K562 (cell line): ENCODE measurements around the gene SUCO. TPM values are rescaled to one million over a fixed set of nuclear protein-coding genes. Genes with fewer than 3 reads are reported as not detected.
A peak's percentile ranks its signal among the peaks of the same experiment; 100 is the strongest.

Experiments
- CEBPG ChIP-seq, 3 experiments: fragments of 200-800 bp in 1 of 3; sonication (Bioruptor generic) in 1 of 3; sonication (generic) in 1 of 3; formaldehyde crosslinking in 1 of 3; IDR thresholded peaks in 2 of 3; conservative IDR thresholded peaks in 1 of 3; 2 replicates each; pipeline versions ENCODE4 v1.6.1 to v1.8.0; 2016 to 2022; ENCODE audit warnings: missing compliant biosample characterization in 2 of 3, missing genetic modification characterization in 2 of 3, mild to moderate bottlenecking in 1 of 3, missing genetic modification reagents in 1 of 3
- CLOCK ChIP-seq: fragments of 250-450 bp; sonication (Bioruptor Pico); IDR thresholded peaks from 2 replicates; pipeline ENCODE4 v1.4.0; 2020; ENCODE audit warnings: mild to moderate bottlenecking, moderate library complexity, borderline replicate concordance
- HDAC3 ChIP-seq: fragments of 450-650 bp; IDR thresholded peaks from 2 replicates; pipeline ENCODE4 v1.6.1; 2018; ENCODE audit warnings: borderline replicate concordance, mild to moderate bottlenecking, moderate library complexity; ENCODE audit not compliant: partially characterized antibody
- NFRKB ChIP-seq: fragments of 450-650 bp; IDR thresholded peaks from 2 replicates; pipeline ENCODE4 v1.6.1; 2016; ENCODE audit warnings: low read depth
- NRF1 ChIP-seq, 2 experiments: fragments of 450-650 bp; IDR thresholded peaks in 1 of 2; conservative IDR thresholded peaks in 1 of 2; 2 replicates each; pipeline ENCODE4 v1.6.1; 2014; ENCODE audit warnings: mild to moderate bottlenecking in 2 of 2
- PBX2 ChIP-seq, 2 experiments: IDR thresholded peaks in 1 of 2; conservative IDR thresholded peaks in 1 of 2; 2 replicates each; pipeline ENCODE4 v1.6.1; 2016; ENCODE audit warnings: low read depth in 2 of 2, mild to moderate bottlenecking in 1 of 2, missing compliant biosample characterization in 1 of 2, missing genetic modification characterization in 1 of 2, moderate library complexity in 1 of 2
- PTTG1 ChIP-seq: fragments of 450-650 bp; IDR thresholded peaks from 2 replicates; pipeline ENCODE4 v1.6.1; 2016; ENCODE audit warnings: low read depth, mild to moderate bottlenecking, missing genetic modification characterization, missing compliant biosample characterization
- STAT5A ChIP-seq: IDR thresholded peaks from 2 replicates; pipeline ENCODE4 v1.6.1; 2012; ENCODE audit warnings: low read length, inconsistent platforms, borderline replicate concordance
- TBL1XR1 ChIP-seq, 2 experiments: IDR thresholded peaks; 2 replicates each; pipeline ENCODE4 v1.6.1; 2012; ENCODE audit warnings: improper control_type of control experiment in 2 of 2, low read length in 2 of 2, mild to moderate bottlenecking in 1 of 2
- TOE1 ChIP-seq, 2 experiments: fragments of 450-650 bp in 1 of 2; sonication (generic) in 1 of 2; formaldehyde crosslinking in 1 of 2; IDR thresholded peaks; 2 replicates each; pipeline versions ENCODE4 v1.7.1 to v1.8.0; 2016 to 2022; ENCODE audit warnings: borderline replicate concordance in 2 of 2, mild to moderate bottlenecking in 2 of 2, antibody characterized with exemption in 1 of 2, inconsistent platforms in 1 of 2, low read depth in 1 of 2, missing genetic modification reagents in 1 of 2, moderate library complexity in 1 of 2
- ZBTB34 ChIP-seq: fragments of 250-450 bp; sonication (Bioruptor Pico); IDR thresholded peaks from 2 replicates; pipeline ENCODE4 v1.8.0; 2021; ENCODE audit warnings: mild to moderate bottlenecking, moderate library complexity
- ZMIZ1 ChIP-seq, 2 experiments: fragments of 150-350 bp in 1 of 2; IDR thresholded peaks; 2 replicates each; pipeline ENCODE4 v1.6.1; 2012 to 2016; ENCODE audit warnings: low read depth in 2 of 2, low read length in 2 of 2, mild to moderate bottlenecking in 1 of 2, moderate library complexity in 1 of 2
- ZNF133 ChIP-seq: fragments of 250-450 bp; sonication (Bioruptor Pico); IDR thresholded peaks from 2 replicates; pipeline ENCODE4 v1.4.0; 2020; ENCODE audit warnings: mild to moderate bottlenecking
- ZNF140 ChIP-seq: fragments of 250-450 bp; sonication (Bioruptor Pico); IDR thresholded peaks from 2 replicates; pipeline ENCODE4 v1.8.0; 2021; ENCODE audit warnings: moderate library complexity, mild to moderate bottlenecking, inconsistent platforms
- ZNF239 ChIP-seq: fragments of 250-450 bp; sonication (Bioruptor Pico); IDR thresholded peaks from 2 replicates; pipeline ENCODE4 v1.4.0; 2020; ENCODE audit warnings: mild to moderate bottlenecking
- ZNF41 ChIP-seq: fragments of 250-450 bp; sonication (Bioruptor Pico); conservative IDR thresholded peaks from 2 replicates; pipeline ENCODE4 v1.4.0; 2020; ENCODE audit warnings: mild to moderate bottlenecking
- polyA plus RNA-seq, 8 experiments: library from polyadenylated mRNA; depleted of rRNA in 4 of 8; stranded (reverse) in 5 of 8; unstranded in 3 of 8; fragments of >200 nt; fragmentation: Nextera tagmentation in 2 of 8; fragmentation: Illumina TruSeq in 1 of 8; extraction: Ambion mirVana in 2 of 8; extraction: Trizol in 1 of 8; gene quantifications; 2 replicates each; pipeline versions ENCODE4 v1.2.1 to v1.2.3, GENCODE V29; 2011 to 2014; ENCODE audit warnings: inconsistent platforms in 1 of 8, missing spikeins in 1 of 8
- total RNA-seq, 7 experiments: library from RNA; depleted of rRNA in 6 of 7; stranded (reverse); fragments of >200 nt in 6 of 7; fragmentation: Illumina TruSeq in 2 of 7; extraction: Trizol in 2 of 7; gene quantifications; 2 replicates each; pipeline versions ENCODE4 v1.2.1 to v1.2.3, GENCODE V29; 2011 to 2021; ENCODE audit warnings: low replicate concordance in 1 of 7

SUCO gene
- total and polyA plus RNA-seq, 9 of the 15 experiments (the other 6 are each of a cell fraction or from before 2014, with no cell fraction given): 2.5 to 20.6 (median 14.3) TPM

- TF ChIP-seq TBL1XR1 (IDR thresholded peaks at IDR 0.05; ENCODE audit: low read length in 2 of 2) (no peak), ZBTB34 (no peak), ZNF239 (CRISPR knock-in tag) (peak; percentile 40; the same call in 1 of the 2 replicates), HDAC3 (no peak), TOE1 (IDR thresholded peaks at IDR 0.05; ENCODE audit: borderline replicate concordance) (no peak), TOE1 (CRISPR knock-in tag; IDR thresholded peaks at IDR 0.05; ENCODE audit: borderline replicate concordance, low read depth) (no peak), CEBPG (CRISPR knock-in tag; IDR thresholded peaks at IDR 0.05) (no peak), CEBPG (tag; conservative IDR thresholded peaks at IDR 0.05 in 1 of 2, IDR thresholded peaks at IDR 0.05 in 1 of 2) (no peak), ZMIZ1 (IDR thresholded peaks at IDR 0.05; ENCODE audit: low read depth in 2 of 2, low read length in 2 of 2) (no peak), ZNF133 (CRISPR knock-in tag) (no peak), ZNF140 (no peak), PBX2 (CRISPR knock-in tag; IDR thresholded peaks at IDR 0.05; ENCODE audit: low read depth) (no peak), PBX2 (tag; conservative IDR thresholded peaks at IDR 0.05; ENCODE audit: low read depth) (no peak), NRF1 (conservative IDR thresholded peaks at IDR 0.05 in 1 of 2, IDR thresholded peaks at IDR 0.05 in 1 of 2) (no peak), PTTG1 (peak; percentile 78; the same call in 1 of the 2 replicates), ZNF41 (CRISPR knock-in tag) (peak; percentile 67; the same call in 1 of the 2 replicates), STAT5A (no peak), NFRKB (no peak), CLOCK (CRISPR knock-in tag) (no peak)
Observed at GRCh38 chr1:172630868-172631267, 97.9 kb downstream of the SUCO start (continued).
